ENCODE results near the gene FBXO5.
"Not testable (repeated sequence)": the region's sequence is repeated elsewhere in the genome, so short reads cannot be mapped to it uniquely, and the experiment has no call there.

Gene FBXO5

DNA sequence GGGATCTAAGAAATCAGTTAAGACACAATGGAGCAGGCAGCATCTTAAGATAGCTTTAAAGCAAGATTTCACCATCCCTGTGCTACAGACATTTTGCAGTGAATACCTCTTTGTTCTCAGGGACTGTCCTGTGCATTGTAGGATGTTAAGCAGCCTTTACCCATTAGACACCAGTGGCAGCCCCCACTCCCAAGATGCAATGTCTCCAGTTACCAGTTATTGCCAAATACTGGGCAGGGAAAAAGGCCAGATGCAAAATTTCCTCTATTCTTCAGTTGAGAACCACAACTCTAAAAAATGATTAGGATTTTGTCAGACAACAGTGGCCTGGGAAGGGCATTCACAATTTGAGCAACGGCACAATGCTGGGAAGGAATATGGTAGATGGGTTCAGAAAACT lies 6.1 kb downstream of the FBXO5 start:
- no peak for TF ChIP-seq CTCF (conservative IDR thresholded peaks at IDR 0.05; ENCODE audit: low read depth)
- ChIA-PET POLR2A (ENCODE audit: low non-redundant PET) (no interaction called here), CTCF (no interaction called here)
- DNase-seq (ENCODE audit: low spot score): no peak
- H3K27ac ChIP-seq: no peak overlapping the region

GRCh38 chr6:152975204-152975915 lies 7.5 kb downstream of the FBXO5 start:
- DNase-seq (ENCODE audit: low spot score): no peak
- ChIA-PET CTCF (interaction anchor here (0.6 kb wide), 1 partner anchor 1911 kb away, joined by 6 read pairs; no protein-coding TSS in a partner anchor), POLR2A (ENCODE audit: low non-redundant PET) (no interaction called here)
- H3K27ac ChIP-seq: no peak overlapping the region
- no peak for TF ChIP-seq CTCF (conservative IDR thresholded peaks at IDR 0.05; ENCODE audit: low read depth)

- TF ChIP-seq CTCF (conservative IDR thresholded peaks at IDR 0.05; ENCODE audit: low read depth): no peak
- ChIA-PET CTCF (no interaction called here), POLR2A (ENCODE audit: low non-redundant PET) (no interaction called here)
- H3K27ac ChIP-seq: no peak overlapping the region
- no peak for DNase-seq (ENCODE audit: low spot score)
Measured at GRCh38 chr6:152973916-152974315, 8.9 kb downstream of the FBXO5 start.

- H3K27ac ChIP-seq: no peak overlapping the region
- ChIA-PET CTCF (interaction anchor here (0.6 kb wide), 1 partner anchor 1852 kb away, joined by 4 read pairs; no protein-coding TSS in a partner anchor), POLR2A (ENCODE audit: low non-redundant PET) (no interaction called here)
- no peak for TF ChIP-seq CTCF (conservative IDR thresholded peaks at IDR 0.05; ENCODE audit: low read depth)
- no peak for DNase-seq (ENCODE audit: low spot score)
Measured at GRCh38 chr6:152969688-152970418, 13.0 kb downstream of the FBXO5 start.

DNA sequence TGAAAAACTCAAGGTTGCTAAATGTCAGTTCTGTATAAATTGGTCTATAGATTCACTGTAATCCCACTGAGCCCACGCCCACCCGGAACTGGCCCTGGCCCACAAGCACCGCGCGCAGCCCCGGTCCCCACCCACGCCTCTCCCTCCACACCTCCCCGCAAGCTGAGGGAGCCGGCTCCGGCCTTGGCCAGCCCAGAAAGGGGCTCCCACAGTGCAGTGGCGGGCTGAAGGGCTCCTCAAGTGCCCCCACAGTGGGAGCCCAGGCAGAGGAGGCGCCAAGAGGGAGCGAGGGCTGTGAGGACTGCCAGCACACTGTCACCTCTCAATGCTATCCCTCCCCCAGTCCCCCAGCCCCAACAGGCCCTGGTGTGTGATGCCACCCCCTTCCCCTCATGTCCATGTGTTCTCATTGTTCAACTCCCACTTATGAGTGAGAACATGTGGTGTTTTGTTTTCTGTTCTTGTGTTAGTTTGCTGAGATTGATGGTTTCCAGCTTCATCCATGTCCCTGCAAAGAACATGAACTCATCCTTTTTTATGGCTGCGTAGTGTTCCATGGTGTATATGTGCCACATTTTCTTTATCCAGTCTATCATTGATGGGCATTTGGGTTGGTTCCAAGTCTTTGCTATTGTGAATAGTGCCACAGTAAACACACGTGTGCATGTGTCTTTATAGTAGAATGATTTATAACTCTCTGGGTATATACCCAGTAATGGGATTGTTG lies 16.5 kb downstream of the FBXO5 start:
- DNase-seq (ENCODE audit: low spot score); CTCF ChIA-PET; POLR2A ChIA-PET (ENCODE audit: low non-redundant PET); H3K27ac ChIP-seq: not testable (repeated sequence)

GRCh38 chr6:152959333-152959732 lies 23.5 kb downstream of the FBXO5 start:
- ChIA-PET CTCF (no interaction called here), POLR2A (ENCODE audit: low non-redundant PET) (no interaction called here)
- TF ChIP-seq CTCF (conservative IDR thresholded peaks at IDR 0.05; ENCODE audit: low read depth): no peak

More at GRCh38 chr6:152959333-152959732, 23.5 kb downstream of the FBXO5 start:
- H3K27ac ChIP-seq: no peak overlapping the region
- no peak for DNase-seq (ENCODE audit: low spot score)
